SKM-1 treated with dmso at 0.1 percent for 144 hours (cell line): ENCODE measurements around the gene STK32C.
"Not testable (repeated sequence)": the region's sequence is repeated elsewhere in the genome, so short reads cannot be mapped to it uniquely, and the experiment has no call there.

Experiments
- DNase-seq: peaks from one replicate; lab custom pipeline; 2025; ENCODE audit not compliant: unreplicated experiment; lab: John Stamatoyannopoulos, UW

The STK32C gene

DNA sequence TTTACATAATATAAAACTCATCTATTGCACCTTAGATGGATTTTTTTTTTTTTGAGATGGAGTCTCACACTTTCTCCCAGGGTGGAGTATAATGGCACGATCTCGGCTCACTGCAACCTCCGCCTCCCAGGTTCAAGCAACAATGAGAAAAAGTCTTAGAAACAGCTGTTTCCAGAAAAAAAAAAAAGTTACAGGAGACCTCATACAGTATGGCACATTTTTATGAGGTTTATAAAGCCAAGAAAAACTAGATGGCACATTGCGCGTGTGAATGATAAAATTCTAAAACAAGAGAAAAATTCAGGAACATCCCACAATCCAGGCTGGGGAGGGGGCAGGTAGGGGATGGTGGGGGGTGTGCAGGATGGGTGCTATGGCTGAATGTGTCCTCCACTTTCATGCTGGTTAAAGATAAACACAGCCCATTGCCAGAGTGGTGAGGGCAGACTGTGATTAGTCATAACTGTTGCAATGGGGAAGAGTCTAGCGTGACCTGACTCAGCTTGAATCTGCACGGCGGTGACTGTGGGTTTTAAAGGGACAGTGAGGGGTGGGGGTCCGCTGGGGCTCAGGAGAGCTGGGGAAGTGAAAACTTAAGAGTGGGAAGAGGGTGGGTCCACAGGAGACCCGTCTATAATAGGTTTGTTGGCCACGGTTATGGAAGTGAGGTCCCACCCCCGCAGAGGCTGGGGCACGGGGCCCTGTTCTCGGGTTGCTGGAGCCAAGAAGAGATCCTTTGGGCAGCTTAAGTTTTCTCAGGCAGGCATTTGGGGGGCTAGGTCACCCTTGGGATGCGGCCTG, 12.3 kb upstream of the STK32C start:
- peak; percentile 85 for DNase-seq

- DNase-seq = not testable (repeated sequence)
Observed at GRCh38 chr10:132317477-132317876, 9.7 kb upstream of the STK32C start.

DNA sequence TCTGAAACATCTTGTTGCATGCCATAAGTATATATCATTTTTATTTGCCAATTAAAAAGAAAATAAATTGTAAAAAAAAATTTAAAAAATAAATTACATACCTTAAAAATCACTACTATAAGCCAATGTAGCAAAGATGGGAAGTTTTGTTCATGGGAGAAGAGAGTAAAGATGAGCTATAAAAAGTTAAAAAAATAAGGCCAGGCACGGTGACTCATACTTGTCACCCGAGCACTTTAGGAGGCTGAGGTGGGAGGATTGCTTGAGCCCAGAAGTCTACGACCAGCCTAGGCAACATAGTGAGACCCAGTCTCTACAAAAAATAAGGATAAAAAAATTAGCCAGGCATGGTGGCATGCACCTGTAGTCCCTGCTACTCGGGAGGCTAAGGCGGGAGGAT, 8.4 kb upstream of the STK32C start:
- DNase-seq = no peak

DNA sequence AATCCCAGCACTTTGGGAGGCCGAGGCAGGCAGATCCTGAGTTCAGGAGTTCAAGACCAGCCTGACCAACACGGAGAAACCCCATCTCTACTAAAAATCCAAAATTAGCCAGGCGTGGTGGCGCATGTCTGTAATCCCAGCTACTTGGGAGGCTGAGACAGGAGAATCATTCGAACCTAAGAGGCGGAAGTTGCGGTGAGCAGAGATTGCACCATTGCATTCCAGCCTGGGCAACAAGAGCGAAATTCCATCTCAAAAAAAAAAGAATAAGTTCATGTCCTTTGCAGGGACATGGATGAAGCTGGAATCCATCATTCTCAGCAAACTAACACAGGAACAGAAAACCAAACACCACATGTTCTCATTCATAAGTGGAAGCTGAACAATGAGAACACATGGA, 7.1 kb upstream of the STK32C start:
- DNase-seq = not testable (repeated sequence)

- DNase-seq = no peak
Observed at GRCh38 chr10:132314336-132314735, 6.6 kb upstream of the STK32C start.

- no peak for DNase-seq
Observed at GRCh38 chr10:132313865-132314264, 6.1 kb upstream of the STK32C start.

DNA sequence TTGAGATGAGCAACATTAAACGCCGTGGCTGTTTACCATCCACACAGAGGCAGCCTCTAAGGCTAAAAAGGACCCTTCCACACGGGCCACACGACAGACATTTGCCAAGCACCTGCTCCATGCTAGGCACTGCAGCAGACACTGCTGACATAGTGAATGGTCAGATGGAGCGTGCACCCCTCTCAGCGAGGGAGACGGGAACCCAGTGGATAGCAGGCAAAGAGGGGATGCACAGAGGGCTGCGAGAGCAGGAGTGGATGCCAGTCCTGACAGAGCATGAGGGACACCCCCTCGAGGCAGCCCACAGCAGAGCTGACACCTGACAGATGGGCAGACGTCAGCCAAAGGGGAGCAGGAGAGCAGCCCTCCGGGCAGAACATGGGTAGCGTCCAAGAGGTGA, 5.6 kb upstream of the STK32C start:
- DNase-seq = no peak

- no peak for DNase-seq
Observed at GRCh38 chr10:132311338-132311939, 3.7 kb upstream of the STK32C start.

DNA sequence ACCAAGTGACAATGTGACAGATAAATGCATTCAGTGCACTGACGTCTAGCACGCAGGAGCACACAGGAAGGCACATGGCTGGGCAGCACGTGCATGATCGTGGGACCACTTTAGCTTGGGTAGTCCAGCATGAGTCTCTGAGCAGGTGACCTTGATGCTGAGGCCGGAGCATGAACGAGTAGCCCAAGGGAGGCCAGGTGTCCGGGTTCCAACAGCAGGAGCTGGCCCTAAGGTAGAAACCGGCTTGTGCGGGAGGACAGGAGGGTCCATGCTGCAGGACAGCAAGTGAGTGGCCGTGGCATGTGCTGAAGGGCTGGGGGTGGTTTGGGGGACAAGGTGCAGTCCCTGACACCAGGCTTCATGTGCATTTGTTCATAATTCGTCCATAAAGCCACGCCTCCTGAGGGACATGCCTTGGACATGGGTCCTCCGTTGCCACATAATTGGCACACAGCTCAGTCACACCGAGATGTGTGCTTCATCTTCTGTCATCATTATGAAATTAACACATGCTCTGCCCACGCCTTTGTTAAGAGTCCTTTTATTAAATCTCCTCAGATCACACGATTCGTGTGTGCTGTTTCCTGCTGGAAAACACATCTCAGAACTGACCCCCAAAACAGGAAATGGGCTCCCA, 3.1 kb upstream of the STK32C start:
- no peak for DNase-seq

DNA sequence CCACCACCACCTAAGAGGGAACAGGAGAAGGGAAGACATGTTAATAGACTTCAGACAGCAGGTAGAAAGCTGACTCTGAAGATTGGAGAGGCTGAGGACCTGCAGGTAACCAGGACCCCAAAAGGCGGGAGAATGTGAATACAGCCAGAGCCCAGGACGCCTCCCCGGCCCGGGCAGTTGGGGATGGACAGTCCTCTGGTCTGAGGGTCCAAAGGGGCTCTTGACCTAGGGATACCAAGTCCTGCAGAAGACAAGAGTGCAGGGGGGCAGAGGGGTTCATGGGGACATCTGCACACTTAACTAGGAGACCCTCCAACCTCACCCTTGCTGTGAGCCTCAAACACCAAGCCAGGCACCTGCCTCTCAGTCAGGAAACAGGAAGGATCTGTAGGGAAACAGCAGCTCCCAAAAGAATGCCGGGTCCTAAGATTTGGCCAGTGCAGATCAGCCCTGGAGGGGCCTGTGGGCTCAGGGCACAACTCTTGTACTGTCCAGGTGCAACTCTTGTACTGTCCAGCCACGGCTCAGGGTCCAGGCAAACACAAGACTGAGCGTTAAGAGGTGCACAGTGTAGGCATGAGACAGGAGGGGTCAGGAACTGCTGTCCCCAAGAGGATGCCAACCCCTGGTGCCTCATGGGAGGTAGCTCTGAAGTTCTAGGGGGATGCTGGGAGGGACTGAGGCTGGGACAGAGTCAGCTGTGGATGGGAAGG, 2.3 kb upstream of the STK32C start:
- no peak for DNase-seq

DNA sequence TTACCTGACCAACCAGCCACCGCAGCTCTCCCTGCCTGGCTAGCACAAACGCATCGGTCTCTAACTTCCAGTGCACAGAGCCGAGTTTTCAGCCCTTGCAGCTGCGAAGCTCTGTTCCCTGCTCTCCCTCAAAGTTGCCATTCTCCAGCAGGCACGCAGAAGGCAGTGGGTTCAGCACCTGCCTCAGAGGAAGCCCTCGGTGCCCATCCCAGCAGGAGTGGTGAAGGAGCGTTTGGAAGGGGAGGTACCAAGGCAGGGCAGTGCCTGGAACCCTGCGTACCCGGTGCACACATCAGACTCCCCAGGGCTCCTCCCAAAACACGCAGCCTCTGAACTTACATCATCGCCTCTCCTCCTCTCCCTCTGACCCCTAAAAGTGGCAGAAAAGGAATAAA, 1.7 kb upstream of the STK32C start:
- no peak for DNase-seq

- DNase-seq = no peak
Observed at GRCh38 chr10:132308587-132309470, 1.1 kb upstream of the STK32C start.

DNA sequence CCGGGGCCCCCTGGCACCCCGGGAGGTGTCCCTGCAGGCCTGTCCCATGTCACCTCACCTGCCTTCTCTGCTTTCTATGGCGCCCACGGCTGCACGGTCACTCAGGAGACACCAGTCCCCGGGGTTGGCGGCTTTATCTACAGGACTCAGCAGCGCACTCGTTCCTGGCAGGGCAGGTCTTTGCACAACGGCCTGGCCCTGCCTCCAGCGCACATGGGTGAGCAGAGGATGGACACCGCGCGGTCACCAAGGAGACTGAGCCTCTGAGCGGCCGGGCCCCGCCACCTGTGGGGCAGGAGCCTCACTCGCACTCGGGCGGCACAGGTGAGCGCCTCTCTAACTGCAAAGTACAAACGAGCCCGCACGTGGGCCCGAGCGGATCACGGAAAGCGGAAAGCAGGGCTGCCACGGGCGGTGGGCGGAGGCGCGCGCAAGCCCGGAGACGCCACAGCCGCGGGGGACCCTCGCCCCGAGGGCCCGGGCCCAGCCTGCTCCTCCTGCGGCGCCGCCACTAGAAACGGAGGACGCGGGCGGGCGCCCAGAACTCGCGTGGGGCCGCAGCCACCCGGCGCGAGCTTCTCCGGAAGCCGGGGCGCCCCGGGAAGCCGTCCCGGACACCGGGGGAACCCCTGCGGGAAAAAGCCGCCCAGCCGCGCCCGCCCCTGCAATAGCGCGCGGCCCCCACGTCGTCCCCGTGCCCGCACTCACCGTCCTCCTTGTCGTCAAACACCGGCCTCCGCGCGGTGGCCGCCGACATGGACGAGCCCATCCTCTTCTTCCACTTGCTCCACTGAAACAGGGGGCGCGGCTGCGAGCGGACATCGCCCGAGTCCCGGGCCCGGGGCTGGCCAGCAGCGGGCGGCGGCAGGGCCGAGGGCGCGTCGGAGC, 642 bp downstream of the STK32C start:
- DNase-seq = no peak

DNA sequence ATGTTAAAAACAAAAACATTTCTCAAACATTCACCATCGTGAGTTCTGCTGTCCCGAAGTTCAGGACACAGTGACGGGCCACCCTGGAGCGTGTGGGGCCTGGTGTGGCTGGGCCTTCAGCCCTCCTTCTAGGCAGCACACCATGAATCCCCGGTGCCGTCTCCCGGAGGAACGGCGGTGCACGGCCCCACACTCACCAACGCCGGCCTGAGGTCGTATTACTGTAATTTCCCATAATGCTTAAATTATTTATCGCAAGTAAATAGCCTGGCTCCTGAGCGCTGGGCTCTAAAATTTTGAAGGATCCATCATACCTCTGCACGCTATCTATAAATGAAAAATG, 1.4 kb downstream of the STK32C start:
- no peak for DNase-seq

DNA sequence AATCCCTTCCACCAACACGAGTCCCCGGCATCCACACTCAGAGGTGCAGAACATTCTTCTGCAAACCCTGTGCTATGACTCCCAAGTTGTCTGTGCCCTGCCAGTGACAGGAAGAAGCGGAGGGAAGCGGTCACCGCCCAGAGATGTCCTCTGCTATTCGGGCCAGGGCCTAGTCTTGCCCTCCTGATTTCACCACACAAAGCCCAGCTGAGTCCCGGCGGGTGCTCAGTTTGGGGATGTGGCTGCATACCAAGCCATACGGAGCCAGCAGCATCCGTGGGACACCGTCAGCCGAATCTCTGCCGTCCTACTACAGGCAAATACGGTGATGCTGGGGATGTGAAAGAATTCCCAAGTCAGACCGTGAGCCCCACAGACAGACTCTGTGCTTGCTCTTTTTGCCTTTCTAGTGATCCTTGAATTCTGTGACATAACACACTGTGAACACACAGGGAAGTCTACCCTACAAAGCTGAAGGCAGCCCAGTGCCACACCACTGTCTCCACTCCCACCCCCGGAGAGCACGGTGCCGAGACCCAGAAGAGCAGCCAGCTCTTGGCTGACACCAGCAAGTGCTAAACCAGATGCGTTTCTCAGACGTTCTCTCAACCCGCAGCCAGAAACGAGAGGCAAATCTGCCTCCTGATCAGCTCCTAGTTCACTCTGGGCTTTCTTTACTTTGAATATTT, 2.0 kb downstream of the STK32C start:
- DNase-seq = no peak

GRCh38 chr10:132304756-132305509, 2.8 kb downstream of the STK32C start:
- DNase-seq = no peak

DNA sequence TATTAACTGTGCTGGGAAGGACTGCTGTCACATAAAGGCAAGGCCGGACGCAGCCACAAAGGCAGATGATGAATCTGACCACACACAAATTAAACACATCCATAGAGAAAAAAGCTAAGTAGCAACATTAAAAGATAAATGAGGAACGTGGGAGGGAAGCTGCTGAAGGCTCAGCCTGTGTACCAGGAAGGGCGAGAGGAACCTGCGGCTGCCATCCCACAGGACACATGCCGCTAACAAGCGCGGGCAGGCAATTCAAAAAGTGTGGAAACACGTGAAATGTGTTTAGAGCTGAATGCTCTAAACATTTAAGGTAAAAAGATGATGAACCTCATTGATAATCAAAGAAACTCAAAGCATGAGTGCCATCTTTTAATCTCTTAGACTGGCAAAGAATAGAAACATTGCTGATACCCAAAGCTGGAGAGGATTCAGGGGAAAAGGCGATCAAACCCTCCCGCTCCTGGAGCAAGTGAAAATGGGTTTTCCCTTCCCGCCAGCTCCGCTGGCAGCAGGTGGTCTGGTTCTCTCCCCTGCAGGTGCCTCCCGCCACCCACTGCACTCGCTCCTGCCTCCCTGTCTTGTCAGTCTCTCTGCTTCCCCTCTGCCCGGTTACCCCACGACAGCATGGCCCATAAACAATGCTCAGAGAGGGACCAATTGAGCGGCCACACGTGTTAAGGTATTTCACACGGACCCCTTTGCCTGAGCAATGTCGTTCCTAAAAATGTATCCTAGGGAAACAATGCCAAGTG, 4.2 kb downstream of the STK32C start:
- DNase-seq = no peak
